Measurements from ENCODE around the gene OR1K1.
"Not testable (repeated sequence)": the region's sequence is repeated elsewhere in the genome, so short reads cannot be mapped to it uniquely, and the experiment has no call there.

OR1K1 gene

GRCh38 chr9:122810306-122810946, 10.5 kb downstream of the OR1K1 start:
- in situ Hi-C loops (cut with MboI; ENCODE audit: low sequenced_read_pairs) = loop anchor here (25.0 kb wide), 1 partner anchor 348 kb away; no protein-coding TSS in a partner anchor

GRCh38 chr9:122812736-122813135, 12.8 kb downstream of the OR1K1 start:
- in situ Hi-C loops (cut with MboI; ENCODE audit: low sequenced_read_pairs) = loop anchor here (25.0 kb wide), 1 partner anchor 350 kb away; no protein-coding TSS in a partner anchor

- in situ Hi-C loops (cut with MboI; ENCODE audit: low sequenced_read_pairs) = loop anchor here (25.0 kb wide), 1 partner anchor 352 kb away; no protein-coding TSS in a partner anchor
Measured at GRCh38 chr9:122814545-122814944, 14.6 kb downstream of the OR1K1 start.

GRCh38 chr9:122815544-122815943, 15.6 kb downstream of the OR1K1 start:
- in situ Hi-C loops (cut with MboI; ENCODE audit: low sequenced_read_pairs) = loop anchor here (25.0 kb wide), 1 partner anchor 353 kb away; no protein-coding TSS in a partner anchor

GRCh38 chr9:122816163-122816867, 16.4 kb downstream of the OR1K1 start:
- in situ Hi-C loops (cut with MboI; ENCODE audit: low sequenced_read_pairs) = loop anchor here (25.0 kb wide), 1 partner anchor 354 kb away; no protein-coding TSS in a partner anchor

DNA sequence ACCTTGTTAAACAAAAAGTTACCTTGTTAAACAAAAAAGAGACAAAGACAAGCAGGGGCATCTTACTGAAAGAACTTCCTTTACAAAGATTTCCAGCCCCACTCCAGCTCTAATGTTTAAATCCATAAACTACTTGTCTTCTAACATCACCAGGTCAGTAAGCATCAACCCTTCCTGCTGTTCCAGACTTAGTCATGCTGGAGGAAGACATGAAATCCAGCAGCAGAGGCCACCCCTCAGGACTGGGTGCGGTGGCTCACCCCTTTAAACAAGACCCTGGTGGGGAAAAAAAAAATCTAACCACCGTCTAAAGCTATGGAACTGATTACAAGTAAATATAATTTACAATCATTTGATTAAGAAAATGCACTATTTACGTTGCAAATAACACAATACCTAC, 19.4 kb downstream of the OR1K1 start:
- in situ Hi-C loops (cut with MboI; ENCODE audit: low sequenced_read_pairs) = loop anchor here (25.0 kb wide), 1 partner anchor 357 kb away; no protein-coding TSS in a partner anchor

DNA sequence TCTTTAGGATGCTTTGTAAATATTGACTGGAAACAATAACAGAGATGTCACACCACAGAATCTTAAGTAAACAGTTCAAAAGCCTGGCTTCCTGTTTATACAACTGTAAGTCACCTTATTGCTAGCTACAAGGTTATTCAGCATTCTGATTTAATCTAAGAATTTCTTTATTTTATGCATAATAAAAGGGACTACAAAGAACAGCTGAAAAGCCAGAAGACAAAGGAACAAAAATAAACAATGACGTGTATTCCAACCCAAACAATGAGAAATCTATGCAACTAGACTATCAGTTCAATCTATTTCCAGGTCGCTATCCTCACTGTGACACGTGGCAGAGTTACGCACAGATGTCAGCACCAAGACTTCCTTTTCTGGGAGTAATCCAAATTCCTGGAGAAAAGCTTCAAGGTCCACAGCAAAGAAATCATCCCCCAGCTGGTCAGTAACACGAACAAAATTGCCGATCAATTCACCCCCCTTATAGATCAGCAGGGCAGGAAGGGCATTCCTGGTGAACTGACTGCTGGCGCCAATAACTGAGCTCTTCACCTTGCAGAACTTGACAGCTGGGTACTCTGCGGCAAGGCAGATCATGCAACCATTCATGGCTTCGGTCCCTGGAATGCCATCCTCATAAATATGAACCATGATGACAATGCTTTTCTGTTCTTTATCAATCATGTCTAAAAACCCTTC, 20.0 kb downstream of the OR1K1 start:
- in situ Hi-C loops (cut with MboI; ENCODE audit: low sequenced_read_pairs) = loop anchor here (25.0 kb wide), 1 partner anchor 358 kb away; no protein-coding TSS in a partner anchor

- in situ Hi-C loops (cut with MboI; ENCODE audit: low sequenced_read_pairs) = loop anchor here (25.0 kb wide), 1 partner anchor 358 kb away; no protein-coding TSS in a partner anchor
Measured at GRCh38 chr9:122820490-122820845, 20.5 kb downstream of the OR1K1 start.

DNA sequence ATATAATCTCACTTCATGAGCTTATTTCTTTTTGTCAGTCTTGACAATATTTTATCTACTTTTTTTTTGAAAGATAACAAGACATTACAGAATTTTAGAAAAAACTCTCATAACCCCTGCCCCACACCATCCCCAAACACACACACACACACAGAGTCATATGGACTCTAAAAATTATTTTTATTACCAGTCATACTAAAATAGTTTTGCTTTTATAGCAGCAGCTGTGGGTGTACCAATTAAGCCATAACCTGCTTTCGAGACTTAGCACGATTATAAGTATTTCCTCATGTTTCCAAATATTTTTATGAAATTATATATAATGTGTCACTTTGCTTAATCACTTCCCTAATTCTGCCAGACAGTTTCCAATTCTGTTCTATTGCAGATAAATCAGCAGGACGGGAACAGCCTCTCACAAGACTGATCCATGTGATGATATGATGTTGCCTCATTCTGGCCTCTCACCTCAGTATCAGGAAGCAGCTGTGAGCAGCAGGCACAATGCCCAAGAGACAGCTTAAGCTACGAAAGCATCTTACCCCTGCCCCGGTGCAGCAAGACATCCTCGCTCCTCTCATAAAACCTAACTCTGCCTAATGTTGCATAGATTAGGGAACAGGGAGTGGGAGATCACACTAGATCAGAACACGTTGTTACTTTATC, 21.5 kb downstream of the OR1K1 start:
- in situ Hi-C loops (cut with MboI; ENCODE audit: low sequenced_read_pairs) = loop anchor here (25.0 kb wide), 1 partner anchor 359 kb away; no protein-coding TSS in a partner anchor

- in situ Hi-C loops (cut with MboI; ENCODE audit: low sequenced_read_pairs) = loop anchor here (25.0 kb wide), 1 partner anchor 360 kb away; no protein-coding TSS in a partner anchor
Measured at GRCh38 chr9:122822056-122822455, 22.1 kb downstream of the OR1K1 start.

- in situ Hi-C loops (cut with MboI; ENCODE audit: low sequenced_read_pairs) = loop anchor here (25.0 kb wide), 1 partner anchor 361 kb away; no protein-coding TSS in a partner anchor
Measured at GRCh38 chr9:122822938-122823337, 23.0 kb downstream of the OR1K1 start.

GRCh38 chr9:122827761-122828093, 27.8 kb downstream of the OR1K1 start:
- in situ Hi-C loops (cut with MboI; ENCODE audit: low sequenced_read_pairs) = no loop called here

DNA sequence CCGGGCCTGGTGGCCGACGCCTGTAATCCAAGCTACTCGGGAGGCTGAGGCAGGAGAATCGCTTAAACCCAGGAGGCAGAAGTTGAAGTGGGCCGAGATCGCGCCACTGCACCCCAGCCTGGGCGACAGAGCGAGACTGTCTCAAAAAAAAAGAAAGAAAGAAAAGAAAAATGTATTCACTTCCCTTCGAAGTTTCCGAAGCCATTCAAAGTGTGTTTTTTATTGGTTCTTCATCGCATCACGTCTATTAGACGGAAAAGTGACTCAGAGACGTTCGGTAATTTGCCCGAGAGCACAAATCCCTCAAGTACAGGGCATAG, 29.0 kb downstream of the OR1K1 start:
- in situ Hi-C loops (cut with MboI; ENCODE audit: low sequenced_read_pairs) = not testable (repeated sequence)

DNA sequence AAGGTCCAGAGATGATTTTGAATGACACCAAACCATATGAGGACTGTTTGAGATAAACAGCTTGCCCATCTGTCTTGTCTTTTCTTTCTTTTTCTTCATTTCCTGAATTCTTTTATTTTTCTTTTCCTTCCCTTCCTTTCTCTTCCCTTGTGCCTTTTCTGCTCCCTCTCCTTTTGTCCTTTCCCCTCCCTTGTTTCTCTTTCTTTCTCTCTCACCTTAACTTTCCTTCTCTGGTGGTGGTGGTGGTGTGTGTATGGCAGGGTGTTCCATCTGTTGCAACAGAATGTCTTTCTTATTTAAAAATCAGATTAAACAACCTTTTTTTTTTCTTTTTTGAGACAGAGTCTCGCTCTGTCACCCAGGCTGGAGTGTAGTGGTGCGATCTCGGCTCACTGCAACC, 32.3 kb downstream of the OR1K1 start:
- in situ Hi-C loops (cut with MboI; ENCODE audit: low sequenced_read_pairs) = no loop called here

DNA sequence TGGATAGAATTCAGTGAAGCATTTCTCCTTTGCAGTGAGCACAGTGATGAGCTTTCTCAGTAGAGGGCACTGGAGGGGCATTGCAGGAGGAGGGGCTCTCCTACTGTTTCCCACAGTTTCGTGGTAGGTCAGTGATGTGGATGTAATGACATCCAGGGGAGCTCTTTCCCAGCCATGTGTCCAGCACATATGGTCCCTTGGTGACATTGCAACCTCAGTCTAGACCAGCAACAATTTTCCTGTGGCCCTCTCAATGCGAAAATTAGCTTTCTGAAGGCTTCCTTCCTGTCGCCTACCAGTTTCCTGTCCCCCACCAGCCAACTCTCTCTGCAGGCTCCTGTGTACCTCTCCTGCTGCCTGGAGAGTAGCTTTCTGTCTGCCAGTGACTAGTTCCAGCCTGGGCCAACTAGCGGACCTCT, 35.4 kb downstream of the OR1K1 start:
- in situ Hi-C loops (cut with MboI; ENCODE audit: low sequenced_read_pairs) = no loop called here

DNA sequence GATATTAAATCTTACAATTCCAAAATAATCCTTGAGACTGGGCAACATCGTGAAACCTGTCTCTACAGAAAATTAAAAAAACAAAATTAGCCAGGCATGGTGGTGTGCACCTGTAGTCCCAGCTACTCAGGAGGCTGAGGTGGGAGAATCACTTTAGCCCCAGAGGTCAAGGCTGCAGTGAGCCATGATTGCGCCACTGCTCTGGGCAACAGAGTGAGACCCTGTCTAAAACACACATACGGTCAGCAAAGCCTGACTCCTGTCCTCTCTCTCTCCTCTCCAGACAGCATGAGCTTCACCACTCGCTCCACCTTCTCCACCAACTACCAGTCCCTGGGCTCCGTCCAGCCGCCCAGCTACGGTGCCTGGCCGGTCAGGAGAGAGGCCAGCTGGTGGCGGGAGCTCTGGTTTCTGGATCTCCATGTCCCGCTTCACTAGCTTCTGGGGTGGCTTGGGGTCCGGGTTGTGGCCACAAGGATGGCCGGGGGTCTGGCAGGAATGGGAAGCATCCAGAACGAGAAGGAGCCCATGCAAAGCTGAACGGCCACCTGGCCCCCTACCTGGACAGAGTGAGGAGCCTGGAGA, 37.4 kb downstream of the OR1K1 start:
- in situ Hi-C loops (cut with MboI; ENCODE audit: low sequenced_read_pairs) = no loop called here

GRCh38 chr9:122838441-122838840, 38.5 kb downstream of the OR1K1 start:
- in situ Hi-C loops (cut with MboI; ENCODE audit: low sequenced_read_pairs) = not testable (repeated sequence)

DNA sequence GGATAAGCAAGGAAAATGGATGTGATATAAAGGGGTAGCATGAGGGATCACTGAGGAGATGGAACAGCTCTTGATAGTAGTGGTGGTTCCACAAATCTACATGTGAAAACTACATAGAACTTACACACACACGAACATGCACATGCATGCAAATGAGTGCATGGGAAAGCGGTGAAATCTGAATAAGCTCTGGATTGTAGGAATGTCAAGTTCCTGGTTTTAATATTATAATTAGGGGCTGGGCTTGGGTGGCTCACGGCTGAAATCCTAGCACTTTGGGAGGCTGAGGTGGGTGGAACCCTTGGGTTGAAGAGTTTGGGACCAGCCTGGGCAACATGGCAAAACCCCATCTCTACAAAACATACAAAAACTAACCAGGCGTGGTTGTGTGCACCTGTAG, 41.6 kb downstream of the OR1K1 start:
- in situ Hi-C loops (cut with MboI; ENCODE audit: low sequenced_read_pairs) = no loop called here

- in situ Hi-C loops (cut with MboI; ENCODE audit: low sequenced_read_pairs) = no loop called here
Measured at GRCh38 chr9:122844137-122844536, 44.2 kb downstream of the OR1K1 start.

- in situ Hi-C loops (cut with MboI; ENCODE audit: low sequenced_read_pairs) = no loop called here
Measured at GRCh38 chr9:122845116-122845515, 45.2 kb downstream of the OR1K1 start.

Measured in hTERT RPE-1 (cell line).